GM12878 (cell line): Measurements from ENCODE around the gene DGKA.

Experiments used
- CHD4 ChIP-seq: fragments of 200-600 bp; sonication (generic); IDR thresholded peaks from 2 replicates; pipeline ENCODE4 v1.6.1; 2016; ENCODE audit warnings: mild to moderate bottlenecking
- GABPA ChIP-seq: IDR thresholded peaks from 2 replicates; pipeline ENCODE4 v1.6.1; 2014; ENCODE audit warnings: antibody characterized with exemption, low read depth, mild to moderate bottlenecking, inconsistent platforms
- NRF1 ChIP-seq: conservative IDR thresholded peaks from 2 replicates; pipeline ENCODE4 v1.6.1; 2011; ENCODE audit warnings: mild to moderate bottlenecking, low read depth, low read length, improper control_type of control experiment
- PKNOX1 ChIP-seq: fragments of 450-650 bp; IDR thresholded peaks from 2 replicates; pipeline ENCODE4 v1.6.1; 2016; ENCODE audit warnings: mild to moderate bottlenecking
- POLR2A ChIP-seq: IDR thresholded peaks from 2 replicates; pipeline ENCODE4 v1.6.1; 2011; ENCODE audit warnings: low read depth, mild to moderate bottlenecking, low read length
- RAD21 ChIP-seq: IDR thresholded peaks from 2 replicates; pipeline ENCODE4 v1.6.1; 2011; ENCODE audit warnings: mild to moderate bottlenecking, low read depth, low read length, moderate library complexity; ENCODE audit not compliant: insufficient read depth
- TAF1 ChIP-seq: IDR thresholded peaks from 2 replicates; pipeline ENCODE4 v1.6.1; 2011; ENCODE audit warnings: mild to moderate bottlenecking, low read depth, low read length, borderline replicate concordance
- TF ChIP-seq, protein P1 (sequence below), 3 experiments: IDR thresholded peaks in 2 of 3; conservative IDR thresholded peaks in 1 of 3; 2 replicates each; pipeline ENCODE4 v1.5.1; 2011; ENCODE audit warnings: low read depth in 3 of 3, low read length in 3 of 3, mild to moderate bottlenecking in 3 of 3, control low read depth in 2 of 3, moderate library complexity in 2 of 3, inconsistent platforms in 1 of 3, mixed read lengths in 1 of 3; ENCODE audit not compliant: control insufficient read depth in 2 of 3, insufficient read depth in 1 of 3; ENCODE audit errors: extremely low read depth in 1 of 3
- TF ChIP-seq, protein P2 (sequence below): IDR thresholded peaks from 2 replicates; pipeline ENCODE4 v1.6.1; 2012; ENCODE audit warnings: mild to moderate bottlenecking, low read depth, low read length

DNA sequence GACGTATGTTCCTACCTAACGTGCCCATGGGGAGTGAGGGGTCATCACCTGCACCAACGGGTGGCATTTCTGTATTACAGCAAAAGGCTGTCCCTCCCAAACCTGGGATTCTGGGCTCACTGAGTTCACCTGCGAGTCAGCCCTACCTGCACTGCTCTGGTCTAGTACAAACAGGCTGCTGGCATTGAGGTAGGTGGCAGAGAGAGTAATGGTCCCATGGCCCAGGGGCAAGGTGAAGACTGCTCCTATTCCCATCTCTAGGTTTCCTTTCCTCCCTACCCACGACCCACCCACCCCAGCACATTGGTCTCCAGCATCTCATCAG lies 66.5 kb downstream of the DGKA start:
- no peak for TF ChIP-seq POLR2A
- no peak for TF ChIP-seq TAF1
- TF ChIP-seq, protein P1, sequence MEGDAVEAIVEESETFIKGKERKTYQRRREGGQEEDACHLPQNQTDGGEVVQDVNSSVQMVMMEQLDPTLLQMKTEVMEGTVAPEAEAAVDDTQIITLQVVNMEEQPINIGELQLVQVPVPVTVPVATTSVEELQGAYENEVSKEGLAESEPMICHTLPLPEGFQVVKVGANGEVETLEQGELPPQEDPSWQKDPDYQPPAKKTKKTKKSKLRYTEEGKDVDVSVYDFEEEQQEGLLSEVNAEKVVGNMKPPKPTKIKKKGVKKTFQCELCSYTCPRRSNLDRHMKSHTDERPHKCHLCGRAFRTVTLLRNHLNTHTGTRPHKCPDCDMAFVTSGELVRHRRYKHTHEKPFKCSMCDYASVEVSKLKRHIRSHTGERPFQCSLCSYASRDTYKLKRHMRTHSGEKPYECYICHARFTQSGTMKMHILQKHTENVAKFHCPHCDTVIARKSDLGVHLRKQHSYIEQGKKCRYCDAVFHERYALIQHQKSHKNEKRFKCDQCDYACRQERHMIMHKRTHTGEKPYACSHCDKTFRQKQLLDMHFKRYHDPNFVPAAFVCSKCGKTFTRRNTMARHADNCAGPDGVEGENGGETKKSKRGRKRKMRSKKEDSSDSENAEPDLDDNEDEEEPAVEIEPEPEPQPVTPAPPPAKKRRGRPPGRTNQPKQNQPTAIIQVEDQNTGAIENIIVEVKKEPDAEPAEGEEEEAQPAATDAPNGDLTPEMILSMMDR (IDR thresholded peaks at IDR 0.05 in 2 of 3, conservative IDR thresholded peaks at IDR 0.05 in 1 of 3; ENCODE audit: control insufficient read depth in 2 of 3, extremely low read depth in 1 of 3, insufficient read depth in 1 of 3, low read depth in 3 of 3, low read length in 3 of 3): no peak
- no peak for TF ChIP-seq RAD21
- no peak for TF ChIP-seq GABPA
- no peak for TF ChIP-seq CHD4
- no peak for TF ChIP-seq NRF1
- no peak for TF ChIP-seq PKNOX1
- TF ChIP-seq, protein P2, sequence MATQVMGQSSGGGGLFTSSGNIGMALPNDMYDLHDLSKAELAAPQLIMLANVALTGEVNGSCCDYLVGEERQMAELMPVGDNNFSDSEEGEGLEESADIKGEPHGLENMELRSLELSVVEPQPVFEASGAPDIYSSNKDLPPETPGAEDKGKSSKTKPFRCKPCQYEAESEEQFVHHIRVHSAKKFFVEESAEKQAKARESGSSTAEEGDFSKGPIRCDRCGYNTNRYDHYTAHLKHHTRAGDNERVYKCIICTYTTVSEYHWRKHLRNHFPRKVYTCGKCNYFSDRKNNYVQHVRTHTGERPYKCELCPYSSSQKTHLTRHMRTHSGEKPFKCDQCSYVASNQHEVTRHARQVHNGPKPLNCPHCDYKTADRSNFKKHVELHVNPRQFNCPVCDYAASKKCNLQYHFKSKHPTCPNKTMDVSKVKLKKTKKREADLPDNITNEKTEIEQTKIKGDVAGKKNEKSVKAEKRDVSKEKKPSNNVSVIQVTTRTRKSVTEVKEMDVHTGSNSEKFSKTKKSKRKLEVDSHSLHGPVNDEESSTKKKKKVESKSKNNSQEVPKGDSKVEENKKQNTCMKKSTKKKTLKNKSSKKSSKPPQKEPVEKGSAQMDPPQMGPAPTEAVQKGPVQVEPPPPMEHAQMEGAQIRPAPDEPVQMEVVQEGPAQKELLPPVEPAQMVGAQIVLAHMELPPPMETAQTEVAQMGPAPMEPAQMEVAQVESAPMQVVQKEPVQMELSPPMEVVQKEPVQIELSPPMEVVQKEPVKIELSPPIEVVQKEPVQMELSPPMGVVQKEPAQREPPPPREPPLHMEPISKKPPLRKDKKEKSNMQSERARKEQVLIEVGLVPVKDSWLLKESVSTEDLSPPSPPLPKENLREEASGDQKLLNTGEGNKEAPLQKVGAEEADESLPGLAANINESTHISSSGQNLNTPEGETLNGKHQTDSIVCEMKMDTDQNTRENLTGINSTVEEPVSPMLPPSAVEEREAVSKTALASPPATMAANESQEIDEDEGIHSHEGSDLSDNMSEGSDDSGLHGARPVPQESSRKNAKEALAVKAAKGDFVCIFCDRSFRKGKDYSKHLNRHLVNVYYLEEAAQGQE: no peak
